GM12878 (cell line): Measurements from ENCODE around the gene SMTNL1. TPM values are rescaled to one million over a fixed set of nuclear protein-coding genes. Genes with fewer than 3 reads are reported as not detected.

Source experiments
- TCF3 ChIP-seq: IDR thresholded peaks from 2 replicates; pipeline ENCODE4 v1.6.1; 2012; ENCODE audit warnings: low read depth, mild to moderate bottlenecking, low read length, borderline replicate concordance; ENCODE audit not compliant: insufficient read depth
- ZNF384 ChIP-seq: IDR thresholded peaks from 2 replicates; pipeline ENCODE4 v1.6.1; 2012; ENCODE audit warnings: low read depth, mild to moderate bottlenecking, low read length, improper control_type of control experiment, borderline replicate concordance
- polyA plus RNA-seq, 11 experiments: library from polyadenylated mRNA; depleted of rRNA in 4 of 11; unstranded in 6 of 11; stranded (reverse) in 5 of 11; fragments of >200 nt; fragmentation: Nextera tagmentation in 4 of 11; fragmentation: Illumina TruSeq in 1 of 11; extraction: Ambion mirVana in 4 of 11; extraction: Trizol in 1 of 11; gene quantifications; 1 replicate in 1 of 11; 2 replicates in 10 of 11; pipeline versions ENCODE4 v1.2.1 to v1.2.3, GENCODE V29; 2011 to 2016; ENCODE audit warnings: inconsistent platforms in 2 of 11, missing spikeins in 2 of 11, low read depth in 1 of 11
- total RNA-seq, 4 experiments: library from RNA; depleted of rRNA in 3 of 4; stranded (reverse); fragments of >200 nt in 3 of 4; fragmentation: Illumina TruSeq in 1 of 4; extraction: Trizol in 1 of 4; gene quantifications; 2 replicates each; pipeline versions ENCODE4 v1.2.1 to v1.2.3, GENCODE V29; 2013 to 2021
- TF ChIP-seq, protein P1 (sequence below): fragments of 450-650 bp; IDR thresholded peaks from 2 replicates; pipeline ENCODE4 v1.6.1; 2017; ENCODE audit warnings: antibody characterized with exemption, mild to moderate bottlenecking, moderate library complexity
- TF ChIP-seq, protein P2 (sequence below): IDR thresholded peaks from 2 replicates; pipeline ENCODE4 v1.6.1; 2012; ENCODE audit warnings: mild to moderate bottlenecking, low read depth, low read length

SMTNL1 gene
- total and polyA plus RNA-seq, 10 of the 15 experiments (the other 5 are each of a cell fraction or from before 2014, with no cell fraction given): 0.06 to 0.17 (median 0.10) TPM; not detected in 7

DNA sequence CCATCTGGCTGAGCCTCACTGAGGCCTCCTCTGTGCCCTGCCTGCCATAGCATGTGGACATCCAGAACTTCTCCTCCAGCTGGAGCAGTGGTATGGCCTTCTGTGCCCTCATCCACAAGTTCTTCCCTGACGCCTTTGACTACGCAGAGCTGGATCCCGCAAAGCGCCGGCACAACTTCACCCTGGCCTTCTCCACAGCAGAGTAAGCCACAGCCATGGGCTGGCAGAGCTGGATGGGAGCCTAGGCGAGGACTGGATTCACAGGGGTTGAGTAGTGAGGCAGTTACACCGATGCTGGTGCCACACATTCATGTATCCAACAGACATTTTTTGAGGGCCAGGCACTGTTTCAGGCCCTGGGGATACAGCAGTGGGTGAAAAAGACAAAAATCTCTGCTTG lies 9.1 kb downstream of the SMTNL1 start (continued):
- TF ChIP-seq TCF3: no peak
- TF ChIP-seq, protein P1, sequence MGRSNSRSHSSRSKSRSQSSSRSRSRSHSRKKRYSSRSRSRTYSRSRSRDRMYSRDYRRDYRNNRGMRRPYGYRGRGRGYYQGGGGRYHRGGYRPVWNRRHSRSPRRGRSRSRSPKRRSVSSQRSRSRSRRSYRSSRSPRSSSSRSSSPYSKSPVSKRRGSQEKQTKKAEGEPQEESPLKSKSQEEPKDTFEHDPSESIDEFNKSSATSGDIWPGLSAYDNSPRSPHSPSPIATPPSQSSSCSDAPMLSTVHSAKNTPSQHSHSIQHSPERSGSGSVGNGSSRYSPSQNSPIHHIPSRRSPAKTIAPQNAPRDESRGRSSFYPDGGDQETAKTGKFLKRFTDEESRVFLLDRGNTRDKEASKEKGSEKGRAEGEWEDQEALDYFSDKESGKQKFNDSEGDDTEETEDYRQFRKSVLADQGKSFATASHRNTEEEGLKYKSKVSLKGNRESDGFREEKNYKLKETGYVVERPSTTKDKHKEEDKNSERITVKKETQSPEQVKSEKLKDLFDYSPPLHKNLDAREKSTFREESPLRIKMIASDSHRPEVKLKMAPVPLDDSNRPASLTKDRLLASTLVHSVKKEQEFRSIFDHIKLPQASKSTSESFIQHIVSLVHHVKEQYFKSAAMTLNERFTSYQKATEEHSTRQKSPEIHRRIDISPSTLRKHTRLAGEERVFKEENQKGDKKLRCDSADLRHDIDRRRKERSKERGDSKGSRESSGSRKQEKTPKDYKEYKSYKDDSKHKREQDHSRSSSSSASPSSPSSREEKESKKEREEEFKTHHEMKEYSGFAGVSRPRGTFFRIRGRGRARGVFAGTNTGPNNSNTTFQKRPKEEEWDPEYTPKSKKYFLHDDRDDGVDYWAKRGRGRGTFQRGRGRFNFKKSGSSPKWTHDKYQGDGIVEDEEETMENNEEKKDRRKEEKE: no peak
- no peak for TF ChIP-seq ZNF384
- TF ChIP-seq, protein P2, sequence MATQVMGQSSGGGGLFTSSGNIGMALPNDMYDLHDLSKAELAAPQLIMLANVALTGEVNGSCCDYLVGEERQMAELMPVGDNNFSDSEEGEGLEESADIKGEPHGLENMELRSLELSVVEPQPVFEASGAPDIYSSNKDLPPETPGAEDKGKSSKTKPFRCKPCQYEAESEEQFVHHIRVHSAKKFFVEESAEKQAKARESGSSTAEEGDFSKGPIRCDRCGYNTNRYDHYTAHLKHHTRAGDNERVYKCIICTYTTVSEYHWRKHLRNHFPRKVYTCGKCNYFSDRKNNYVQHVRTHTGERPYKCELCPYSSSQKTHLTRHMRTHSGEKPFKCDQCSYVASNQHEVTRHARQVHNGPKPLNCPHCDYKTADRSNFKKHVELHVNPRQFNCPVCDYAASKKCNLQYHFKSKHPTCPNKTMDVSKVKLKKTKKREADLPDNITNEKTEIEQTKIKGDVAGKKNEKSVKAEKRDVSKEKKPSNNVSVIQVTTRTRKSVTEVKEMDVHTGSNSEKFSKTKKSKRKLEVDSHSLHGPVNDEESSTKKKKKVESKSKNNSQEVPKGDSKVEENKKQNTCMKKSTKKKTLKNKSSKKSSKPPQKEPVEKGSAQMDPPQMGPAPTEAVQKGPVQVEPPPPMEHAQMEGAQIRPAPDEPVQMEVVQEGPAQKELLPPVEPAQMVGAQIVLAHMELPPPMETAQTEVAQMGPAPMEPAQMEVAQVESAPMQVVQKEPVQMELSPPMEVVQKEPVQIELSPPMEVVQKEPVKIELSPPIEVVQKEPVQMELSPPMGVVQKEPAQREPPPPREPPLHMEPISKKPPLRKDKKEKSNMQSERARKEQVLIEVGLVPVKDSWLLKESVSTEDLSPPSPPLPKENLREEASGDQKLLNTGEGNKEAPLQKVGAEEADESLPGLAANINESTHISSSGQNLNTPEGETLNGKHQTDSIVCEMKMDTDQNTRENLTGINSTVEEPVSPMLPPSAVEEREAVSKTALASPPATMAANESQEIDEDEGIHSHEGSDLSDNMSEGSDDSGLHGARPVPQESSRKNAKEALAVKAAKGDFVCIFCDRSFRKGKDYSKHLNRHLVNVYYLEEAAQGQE: no peak
